ENCODE results near the gene GJA4. TPM values are rescaled to one million over a fixed set of nuclear protein-coding genes. Genes with fewer than 3 reads are reported as not detected.

GJA4 gene
- total RNA-seq: 2.6 and 130 TPM in 2 replicates

GRCh38 chr1:34792868-34793727, at the start of gene GJA4:
TSS of gene GJA4 (plus strand) at chr1:34792999. CDS start at chr1:34794214, 1,215 bp downstream.

GRCh38 chr1:34754964-34755637, 37.7 kb upstream of the GJA4 start, which contains the start of gene GJB5:
TSS of gene GJB5 (plus strand) at chr1:34755047. CDS start at chr1:34757331, 2,284 bp downstream.

GRCh38 chr1:34759503-34760357, 33.1 kb upstream of the GJA4 start, which contains the start of gene GJB4:
TSS of gene GJB4 (plus strand) at chr1:34759740. CDS start at chr1:34761255, 1,515 bp downstream.

GRCh38 chr1:34781071-34781843, 11.5 kb upstream of the GJA4 start, which contains the start of gene GJB3:
TSS of gene GJB3 (plus strand) at chr1:34781214. CDS start at chr1:34784763, 3,549 bp downstream.

Other genes starting within 250 kb of the GJA4 start
- not detected in 2 replicates for gene GJB5, start 38.0 kb upstream of the GJA4 start, total RNA-seq
- gene GJB4, start 33.3 kb upstream of the GJA4 start, total RNA-seq: not detected in 2 replicates
- not detected in 2 replicates for gene GJB3, start 11.8 kb upstream of the GJA4 start, total RNA-seq
- gene SMIM12, start 66.8 kb downstream of the GJA4 start, total RNA-seq: 30.1 and 67.7 TPM in 2 replicates
- gene DLGAP3, start 136.7 kb downstream of the GJA4 start, total RNA-seq: under 0.01 TPM in 2 replicates
- 19.4 and 22.2 TPM in 2 replicates for gene TMEM35B, start 192.3 kb downstream of the GJA4 start, total RNA-seq
- 8.1 and 11.8 TPM in 2 replicates for gene ZMYM6, start 238.9 kb downstream of the GJA4 start, total RNA-seq